GM23338 (cell line): Measurements from ENCODE around the gene GCDH. TPM values are rescaled to one million over a fixed set of nuclear protein-coding genes. Genes with fewer than 3 reads are reported as not detected.

Experiments
- ATAC-seq: fragments of 200-7000 bp; cut with Tn5 transposase; 3 replicates; pipeline ENCODE4 v1.9.1; 2020
- DNase-seq: peaks from one replicate; pipeline ENCODE4 v3.0.0-alpha.2; 2015; ENCODE audit warnings: low spot score
- H2AFZ ChIP-seq: fragments of 200-600 bp; sonication (generic); 2 replicates; pipeline ENCODE4 v1.8.0; 2016; ENCODE audit warnings: antibody characterized with exemption, mild to moderate bottlenecking, moderate library complexity
- H3F3A ChIP-seq: fragments of 200-600 bp; sonication (generic); replicated peaks from 2 replicates; pipeline ENCODE4 v1.8.0; 2017; ENCODE audit warnings: antibody characterized with exemption, mixed run types, low read depth
- H3K27ac ChIP-seq: fragments of 200-600 bp; sonication (generic); 2 replicates; pipeline ENCODE4 v1.6.1; 2016; ENCODE audit warnings: low read depth
- H3K27me3 ChIP-seq: fragments of 200-600 bp; sonication (generic); 2 replicates; pipeline ENCODE4 v1.8.0; 2016; ENCODE audit warnings: mild to moderate bottlenecking, mixed run types, moderate library complexity; ENCODE audit not compliant: insufficient read depth
- H3K36me3 ChIP-seq: fragments of 200-600 bp; sonication (generic); 2 replicates; pipeline ENCODE4 v1.8.0; 2016; ENCODE audit warnings: mild to moderate bottlenecking; ENCODE audit not compliant: insufficient read depth
- H3K4me1 ChIP-seq: fragments of 200-600 bp; sonication (generic); 2 replicates; pipeline ENCODE4 v1.8.0; 2016; ENCODE audit warnings: mild to moderate bottlenecking, moderate library complexity; ENCODE audit not compliant: insufficient read depth
- H3K4me2 ChIP-seq: fragments of 200-600 bp; sonication (generic); 2 replicates; pipeline ENCODE4 v1.7.1; 2017; ENCODE audit warnings: mixed run types
- H3K4me3 ChIP-seq: fragments of 200-600 bp; sonication (generic); 2 replicates; pipeline ENCODE4 v1.6.1; 2016; ENCODE audit warnings: mixed run types
- H3K79me2 ChIP-seq: fragments of 200-600 bp; sonication (generic); replicated peaks from 2 replicates; pipeline ENCODE4 v1.8.0; 2017; ENCODE audit warnings: mild to moderate bottlenecking; ENCODE audit not compliant: insufficient read depth
- H3K9me2 ChIP-seq: fragments of 200-600 bp; sonication (generic); 2 replicates; pipeline ENCODE4 v1.8.0; 2017; ENCODE audit not compliant: insufficient read depth
- H4K20me1 ChIP-seq: fragments of 200-600 bp; sonication (generic); replicated peaks from 2 replicates; pipeline ENCODE4 v1.8.0; 2017; ENCODE audit warnings: mild to moderate bottlenecking; ENCODE audit not compliant: insufficient read depth
- H3K27ac Mint-ChIP-seq: 2 replicates; pipeline ENCODE4 v1.8.0; 2020; ENCODE audit warnings: inconsistent platforms, mild to moderate bottlenecking, moderate library complexity, mixed read lengths
- H3K27me3 Mint-ChIP-seq: 3 replicates; pipeline ENCODE4 v1.8.0; 2022; ENCODE audit warnings: low read depth, mild to moderate bottlenecking, moderate library complexity, mixed read lengths, inconsistent platforms; ENCODE audit not compliant: insufficient read depth, poor library complexity
- H3K36me3 Mint-ChIP-seq: 3 replicates; pipeline ENCODE4 v1.8.0; 2021; ENCODE audit warnings: low read depth, mild to moderate bottlenecking, inconsistent platforms, moderate library complexity, mixed read lengths
- H3K4me1 Mint-ChIP-seq: 3 replicates; pipeline ENCODE4 v1.8.0; 2020; ENCODE audit warnings: mild to moderate bottlenecking, inconsistent platforms, mixed read lengths
- H3K4me3 Mint-ChIP-seq: 3 replicates; pipeline ENCODE4 v1.8.0; 2021; ENCODE audit warnings: moderate library complexity, mild to moderate bottlenecking, inconsistent platforms, mixed read lengths
- H3K9me3 Mint-ChIP-seq: 3 replicates; pipeline ENCODE4 v1.8.0; 2020; ENCODE audit warnings: moderate library complexity, mild to moderate bottlenecking, inconsistent platforms, mixed read lengths
- CREB1 ChIP-seq: fragments of 250-450 bp; sonication (Bioruptor Pico); IDR thresholded peaks from 2 replicates; pipeline ENCODE4 v1.5.0; 2020; ENCODE audit warnings: low read depth, mild to moderate bottlenecking, moderate library complexity
- JUNB ChIP-seq: IDR thresholded peaks from one replicate; pipeline ENCODE4 v1.6.1; 2016; ENCODE audit warnings: antibody characterized with exemption; ENCODE audit not compliant: unreplicated experiment
- NANOG ChIP-seq: IDR thresholded peaks from 2 replicates; pipeline ENCODE4 v1.6.1; 2016; ENCODE audit warnings: antibody characterized with exemption, borderline replicate concordance
- POLR2AphosphoS5 ChIP-seq: IDR thresholded peaks from 2 replicates; pipeline ENCODE4 v1.6.1; 2016; ENCODE audit warnings: antibody characterized with exemption, low read depth
- ZNF114 ChIP-seq: fragments of 250-450 bp; sonication (Bioruptor Pico); IDR thresholded peaks from 2 replicates; pipeline ENCODE4 v1.5.0; 2020; ENCODE audit warnings: mild to moderate bottlenecking, moderate library complexity
- polyA plus RNA-seq: library from polyadenylated mRNA; unstranded; fragments of >200 nt; fragmentation: Nextera tagmentation; extraction: Ambion mirVana; gene quantifications from 2 replicates; pipeline ENCODE4 v1.2.1, GENCODE V29; 2016
- total RNA-seq: library from RNA; depleted of rRNA; stranded (reverse); fragments of >200 nt; shearing (Covaris generic); gene quantifications from 2 replicates; pipeline ENCODE4 v1.2.3, GENCODE V29; 2014
- TF ChIP-seq, protein P1 (sequence below): IDR thresholded peaks from one replicate; pipeline ENCODE4 v1.6.1; 2018; ENCODE audit warnings: antibody characterized with exemption; ENCODE audit not compliant: unreplicated experiment
- TF ChIP-seq, protein P2 (sequence below): IDR thresholded peaks from 2 replicates; pipeline ENCODE4 v1.6.1; 2016; ENCODE audit warnings: antibody characterized with exemption
- TF ChIP-seq, protein P3 (sequence below), 2 experiments: fragments of 200-600 bp in 1 of 2; sonication (generic) in 1 of 2; conservative IDR thresholded peaks; 2 replicates each; pipeline versions ENCODE4 v1.5.1 to v1.6.1; 2016 to 2017; ENCODE audit warnings: antibody characterized with exemption in 2 of 2, low read depth in 2 of 2, mild to moderate bottlenecking in 2 of 2, moderate library complexity in 1 of 2

The GCDH gene
- total and polyA plus RNA-seq, 2 experiments from 2014 or later = 54.1 to 99.8 TPM

- DNase-seq (no peak), ATAC-seq (no peak)
- H3K4me2 ChIP-seq = no peak overlapping the region
- peaks cover 14% of the 10 kb centered on the region for H3K36me3 Mint-ChIP-seq
- H3K4me3 ChIP-seq = no peak overlapping the region
- TF ChIP-seq NANOG = no peak
- no peak for TF ChIP-seq ZNF114
- no peak for TF ChIP-seq POLR2AphosphoS5
- TF ChIP-seq, protein P1, sequence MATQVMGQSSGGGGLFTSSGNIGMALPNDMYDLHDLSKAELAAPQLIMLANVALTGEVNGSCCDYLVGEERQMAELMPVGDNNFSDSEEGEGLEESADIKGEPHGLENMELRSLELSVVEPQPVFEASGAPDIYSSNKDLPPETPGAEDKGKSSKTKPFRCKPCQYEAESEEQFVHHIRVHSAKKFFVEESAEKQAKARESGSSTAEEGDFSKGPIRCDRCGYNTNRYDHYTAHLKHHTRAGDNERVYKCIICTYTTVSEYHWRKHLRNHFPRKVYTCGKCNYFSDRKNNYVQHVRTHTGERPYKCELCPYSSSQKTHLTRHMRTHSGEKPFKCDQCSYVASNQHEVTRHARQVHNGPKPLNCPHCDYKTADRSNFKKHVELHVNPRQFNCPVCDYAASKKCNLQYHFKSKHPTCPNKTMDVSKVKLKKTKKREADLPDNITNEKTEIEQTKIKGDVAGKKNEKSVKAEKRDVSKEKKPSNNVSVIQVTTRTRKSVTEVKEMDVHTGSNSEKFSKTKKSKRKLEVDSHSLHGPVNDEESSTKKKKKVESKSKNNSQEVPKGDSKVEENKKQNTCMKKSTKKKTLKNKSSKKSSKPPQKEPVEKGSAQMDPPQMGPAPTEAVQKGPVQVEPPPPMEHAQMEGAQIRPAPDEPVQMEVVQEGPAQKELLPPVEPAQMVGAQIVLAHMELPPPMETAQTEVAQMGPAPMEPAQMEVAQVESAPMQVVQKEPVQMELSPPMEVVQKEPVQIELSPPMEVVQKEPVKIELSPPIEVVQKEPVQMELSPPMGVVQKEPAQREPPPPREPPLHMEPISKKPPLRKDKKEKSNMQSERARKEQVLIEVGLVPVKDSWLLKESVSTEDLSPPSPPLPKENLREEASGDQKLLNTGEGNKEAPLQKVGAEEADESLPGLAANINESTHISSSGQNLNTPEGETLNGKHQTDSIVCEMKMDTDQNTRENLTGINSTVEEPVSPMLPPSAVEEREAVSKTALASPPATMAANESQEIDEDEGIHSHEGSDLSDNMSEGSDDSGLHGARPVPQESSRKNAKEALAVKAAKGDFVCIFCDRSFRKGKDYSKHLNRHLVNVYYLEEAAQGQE = no peak
- no peak for TF ChIP-seq CREB1 (CRISPR knock-in tag)
- H3K4me1 Mint-ChIP-seq = peaks cover 27% of the 10 kb centered on the region
- no peaks in the 10 kb centered on the region; the same call in 2 of the 3 replicates for H3K9me3 Mint-ChIP-seq
- H3K27me3 ChIP-seq = no peaks in the 10 kb centered on the region
- no peaks in the 10 kb centered on the region; the same call in 1 of the 2 replicates for H4K20me1 ChIP-seq
- no peak overlapping the region for H3K4me3 Mint-ChIP-seq
- peaks cover 9% of the 10 kb centered on the region for H3K27me3 Mint-ChIP-seq
- no peak overlapping the region for H3K27ac Mint-ChIP-seq
- no peaks in the 10 kb centered on the region for H3K9me2 ChIP-seq
- no peak overlapping the region for H2AFZ ChIP-seq
- H3K36me3 ChIP-seq = no peaks in the 10 kb centered on the region
- no peak overlapping the region for H3K27ac ChIP-seq
- no peaks in the 10 kb centered on the region for H3K79me2 ChIP-seq
- H3F3A ChIP-seq = peaks cover 20% of the 10 kb centered on the region; the same call in 1 of the 2 replicates
- peaks cover 21% of the 10 kb centered on the region for H3K4me1 ChIP-seq
Measured at GRCh38 chr19:12864143-12864542, 26.8 kb upstream of the GCDH start.

- Mint-ChIP-seq H3K9me3 (no peaks in the 10 kb centered on the region; the same call in 2 of the 3 replicates), H3K4me3 (peak overlapping the region; percentile 28; the same call in 2 of the 3 replicates), H3K36me3 (peaks cover 13% of the 10 kb centered on the region), H3K4me1 (peaks cover 27% of the 10 kb centered on the region), H3K27me3 (peaks cover 9% of the 10 kb centered on the region), H3K27ac (no peak overlapping the region)
- H2AFZ ChIP-seq = no peak overlapping the region
- H3F3A ChIP-seq = peaks cover 20% of the 10 kb centered on the region; the same call in 1 of the 2 replicates
- no peak for ATAC-seq
- no peak for DNase-seq
- H3K4me3 ChIP-seq = no peak overlapping the region
- TF ChIP-seq POLR2AphosphoS5 (no peak), ZNF114 (no peak), JUNB (no peak)
- TF ChIP-seq, protein P2, sequence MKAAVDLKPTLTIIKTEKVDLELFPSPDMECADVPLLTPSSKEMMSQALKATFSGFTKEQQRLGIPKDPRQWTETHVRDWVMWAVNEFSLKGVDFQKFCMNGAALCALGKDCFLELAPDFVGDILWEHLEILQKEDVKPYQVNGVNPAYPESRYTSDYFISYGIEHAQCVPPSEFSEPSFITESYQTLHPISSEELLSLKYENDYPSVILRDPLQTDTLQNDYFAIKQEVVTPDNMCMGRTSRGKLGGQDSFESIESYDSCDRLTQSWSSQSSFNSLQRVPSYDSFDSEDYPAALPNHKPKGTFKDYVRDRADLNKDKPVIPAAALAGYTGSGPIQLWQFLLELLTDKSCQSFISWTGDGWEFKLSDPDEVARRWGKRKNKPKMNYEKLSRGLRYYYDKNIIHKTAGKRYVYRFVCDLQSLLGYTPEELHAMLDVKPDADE = no peak
- TF ChIP-seq, protein P3, sequence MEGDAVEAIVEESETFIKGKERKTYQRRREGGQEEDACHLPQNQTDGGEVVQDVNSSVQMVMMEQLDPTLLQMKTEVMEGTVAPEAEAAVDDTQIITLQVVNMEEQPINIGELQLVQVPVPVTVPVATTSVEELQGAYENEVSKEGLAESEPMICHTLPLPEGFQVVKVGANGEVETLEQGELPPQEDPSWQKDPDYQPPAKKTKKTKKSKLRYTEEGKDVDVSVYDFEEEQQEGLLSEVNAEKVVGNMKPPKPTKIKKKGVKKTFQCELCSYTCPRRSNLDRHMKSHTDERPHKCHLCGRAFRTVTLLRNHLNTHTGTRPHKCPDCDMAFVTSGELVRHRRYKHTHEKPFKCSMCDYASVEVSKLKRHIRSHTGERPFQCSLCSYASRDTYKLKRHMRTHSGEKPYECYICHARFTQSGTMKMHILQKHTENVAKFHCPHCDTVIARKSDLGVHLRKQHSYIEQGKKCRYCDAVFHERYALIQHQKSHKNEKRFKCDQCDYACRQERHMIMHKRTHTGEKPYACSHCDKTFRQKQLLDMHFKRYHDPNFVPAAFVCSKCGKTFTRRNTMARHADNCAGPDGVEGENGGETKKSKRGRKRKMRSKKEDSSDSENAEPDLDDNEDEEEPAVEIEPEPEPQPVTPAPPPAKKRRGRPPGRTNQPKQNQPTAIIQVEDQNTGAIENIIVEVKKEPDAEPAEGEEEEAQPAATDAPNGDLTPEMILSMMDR (conservative IDR thresholded peaks at IDR 0.05; ENCODE audit: low read depth in 2 of 2) = peak in 1 of 2 experiments; percentile 29; a peak in 2 of 4 replicates
- no peaks in the 10 kb centered on the region for H3K79me2 ChIP-seq
- peak overlapping the region; percentile 67 for H3K4me2 ChIP-seq
- peaks cover 21% of the 10 kb centered on the region for H3K4me1 ChIP-seq
- peak overlapping the region; percentile 72 for H3K27ac ChIP-seq
- H3K9me2 ChIP-seq = no peaks in the 10 kb centered on the region
- H3K27me3 ChIP-seq = no peaks in the 10 kb centered on the region
- H4K20me1 ChIP-seq = no peaks in the 10 kb centered on the region; the same call in 1 of the 2 replicates
- no peaks in the 10 kb centered on the region for H3K36me3 ChIP-seq
Measured at GRCh38 chr19:12864721-12865715, 25.9 kb upstream of the GCDH start.
